ENCODE measurements around the gene ANXA8.

Gene ANXA8

GRCh38 chr10:47420305-47421056 is 63.4 kb downstream of the ANXA8 start:
- no peak overlapping the region for H3K4me3 ChIP-seq (ENCODE audit: low read depth, low read length)
- TF ChIP-seq, protein P1, sequence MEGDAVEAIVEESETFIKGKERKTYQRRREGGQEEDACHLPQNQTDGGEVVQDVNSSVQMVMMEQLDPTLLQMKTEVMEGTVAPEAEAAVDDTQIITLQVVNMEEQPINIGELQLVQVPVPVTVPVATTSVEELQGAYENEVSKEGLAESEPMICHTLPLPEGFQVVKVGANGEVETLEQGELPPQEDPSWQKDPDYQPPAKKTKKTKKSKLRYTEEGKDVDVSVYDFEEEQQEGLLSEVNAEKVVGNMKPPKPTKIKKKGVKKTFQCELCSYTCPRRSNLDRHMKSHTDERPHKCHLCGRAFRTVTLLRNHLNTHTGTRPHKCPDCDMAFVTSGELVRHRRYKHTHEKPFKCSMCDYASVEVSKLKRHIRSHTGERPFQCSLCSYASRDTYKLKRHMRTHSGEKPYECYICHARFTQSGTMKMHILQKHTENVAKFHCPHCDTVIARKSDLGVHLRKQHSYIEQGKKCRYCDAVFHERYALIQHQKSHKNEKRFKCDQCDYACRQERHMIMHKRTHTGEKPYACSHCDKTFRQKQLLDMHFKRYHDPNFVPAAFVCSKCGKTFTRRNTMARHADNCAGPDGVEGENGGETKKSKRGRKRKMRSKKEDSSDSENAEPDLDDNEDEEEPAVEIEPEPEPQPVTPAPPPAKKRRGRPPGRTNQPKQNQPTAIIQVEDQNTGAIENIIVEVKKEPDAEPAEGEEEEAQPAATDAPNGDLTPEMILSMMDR (conservative IDR thresholded peaks at IDR 0.05; ENCODE audit: low read depth, low read length), result no peak
- no peak for DNase-seq (ENCODE audit: low read depth)

DNA sequence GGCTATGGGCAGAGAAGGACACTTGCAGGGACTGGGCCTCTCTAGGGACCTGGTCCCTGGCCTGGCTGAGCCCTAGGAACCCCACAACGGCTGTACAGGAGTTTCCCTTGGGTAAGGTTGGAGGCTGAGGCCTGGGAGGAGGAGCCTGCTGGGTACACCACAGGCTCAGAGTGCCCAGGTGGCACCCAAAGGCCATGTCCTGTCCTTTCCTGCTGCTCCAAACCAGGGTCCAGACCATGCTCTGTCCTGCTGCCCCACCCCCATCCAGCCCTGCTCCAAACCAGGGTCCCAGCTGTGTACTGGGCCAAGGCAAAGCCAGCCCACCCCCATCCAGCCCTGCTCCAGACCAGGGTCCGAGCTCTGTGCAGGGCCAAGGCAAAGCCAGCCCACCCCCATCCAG is 64.5 kb downstream of the ANXA8 start:
- TF ChIP-seq, protein P1 (conservative IDR thresholded peaks at IDR 0.05; ENCODE audit: low read depth, low read length), result no peak
- DNase-seq (ENCODE audit: low read depth), result no peak
- no peak overlapping the region for H3K4me3 ChIP-seq (ENCODE audit: low read depth, low read length)

DNA sequence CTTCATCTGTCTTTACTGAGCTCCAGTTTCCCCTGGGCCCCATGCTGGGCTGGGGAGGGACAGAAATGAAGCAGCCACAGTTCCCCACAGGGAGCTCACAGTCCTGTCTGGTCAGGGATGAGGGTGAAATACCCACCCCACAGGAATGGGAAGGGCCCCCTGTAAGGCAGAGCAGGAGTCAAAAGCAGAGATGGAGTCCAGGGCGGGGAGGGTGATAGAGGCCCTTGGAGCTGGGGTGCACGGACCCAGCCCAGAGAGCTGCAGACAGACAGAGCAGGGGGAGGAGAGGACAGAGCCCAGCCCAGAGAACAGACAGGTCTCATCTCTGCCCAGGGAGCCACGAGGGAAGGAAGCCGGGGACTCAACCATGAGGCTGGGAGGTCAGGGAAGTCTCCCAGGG is 64.9 kb downstream of the ANXA8 start:
- no peak overlapping the region for H3K4me3 ChIP-seq (ENCODE audit: low read depth, low read length)
- TF ChIP-seq, protein P1 (conservative IDR thresholded peaks at IDR 0.05; ENCODE audit: low read depth, low read length), result no peak

GRCh38 chr10:47418321-47418720 is 65.6 kb downstream of the ANXA8 start:
- DNase-seq (ENCODE audit: low read depth), result no peak
- no peak overlapping the region for H3K4me3 ChIP-seq (ENCODE audit: low read depth, low read length)
- TF ChIP-seq, protein P1 (conservative IDR thresholded peaks at IDR 0.05; ENCODE audit: low read depth, low read length), result no peak

More for the DNA sequence above, 64.9 kb downstream of the ANXA8 start:
- DNase-seq (ENCODE audit: low read depth), result no peak

All from choroid plexus epithelial cell (primary cell).